Measurements from ENCODE around the gene ACOXL.

DNA sequence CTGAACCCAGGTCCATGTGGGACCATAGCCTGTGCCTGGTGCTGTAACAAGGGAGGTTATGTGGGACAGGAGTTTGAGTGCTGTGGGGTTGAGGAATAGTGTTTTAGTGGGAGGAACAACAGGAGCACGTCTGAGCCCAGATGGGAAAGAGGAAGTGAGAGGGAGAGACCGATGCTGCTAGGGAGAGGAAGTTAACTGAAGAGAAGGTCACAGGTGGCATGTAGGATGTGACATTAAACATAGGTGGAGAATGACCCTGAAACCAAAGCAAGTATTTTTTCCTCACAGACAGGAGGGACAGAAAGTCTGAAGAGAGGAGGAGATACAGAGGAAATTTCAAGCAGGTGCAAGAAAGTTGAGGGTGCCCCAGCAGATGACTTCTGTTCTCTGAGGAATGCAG is 87.8 kb downstream of the ACOXL start:
- TF ChIP-seq MYNN (tag by site-specific recombination; IDR thresholded peaks at IDR 0.05; ENCODE audit: borderline replicate concordance) (no peak), ZNF239 (tag by site-specific recombination; IDR thresholded peaks at IDR 0.05) (no peak), ZNF274 (IDR thresholded peaks at IDR 0.05; ENCODE audit: low read length) (no peak), ZNF274 (tag by site-specific recombination; IDR thresholded peaks at IDR 0.05; ENCODE audit: borderline replicate concordance) (no peak), ZNF174 (tag by site-specific recombination; IDR thresholded peaks at IDR 0.05) (no peak)
- TF ChIP-seq, protein P1, sequence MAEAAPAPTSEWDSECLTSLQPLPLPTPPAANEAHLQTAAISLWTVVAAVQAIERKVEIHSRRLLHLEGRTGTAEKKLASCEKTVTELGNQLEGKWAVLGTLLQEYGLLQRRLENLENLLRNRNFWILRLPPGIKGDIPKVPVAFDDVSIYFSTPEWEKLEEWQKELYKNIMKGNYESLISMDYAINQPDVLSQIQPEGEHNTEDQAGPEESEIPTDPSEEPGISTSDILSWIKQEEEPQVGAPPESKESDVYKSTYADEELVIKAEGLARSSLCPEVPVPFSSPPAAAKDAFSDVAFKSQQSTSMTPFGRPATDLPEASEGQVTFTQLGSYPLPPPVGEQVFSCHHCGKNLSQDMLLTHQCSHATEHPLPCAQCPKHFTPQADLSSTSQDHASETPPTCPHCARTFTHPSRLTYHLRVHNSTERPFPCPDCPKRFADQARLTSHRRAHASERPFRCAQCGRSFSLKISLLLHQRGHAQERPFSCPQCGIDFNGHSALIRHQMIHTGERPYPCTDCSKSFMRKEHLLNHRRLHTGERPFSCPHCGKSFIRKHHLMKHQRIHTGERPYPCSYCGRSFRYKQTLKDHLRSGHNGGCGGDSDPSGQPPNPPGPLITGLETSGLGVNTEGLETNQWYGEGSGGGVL (tag by site-specific recombination; IDR thresholded peaks at IDR 0.05): no peak
- TF ChIP-seq, protein P2, sequence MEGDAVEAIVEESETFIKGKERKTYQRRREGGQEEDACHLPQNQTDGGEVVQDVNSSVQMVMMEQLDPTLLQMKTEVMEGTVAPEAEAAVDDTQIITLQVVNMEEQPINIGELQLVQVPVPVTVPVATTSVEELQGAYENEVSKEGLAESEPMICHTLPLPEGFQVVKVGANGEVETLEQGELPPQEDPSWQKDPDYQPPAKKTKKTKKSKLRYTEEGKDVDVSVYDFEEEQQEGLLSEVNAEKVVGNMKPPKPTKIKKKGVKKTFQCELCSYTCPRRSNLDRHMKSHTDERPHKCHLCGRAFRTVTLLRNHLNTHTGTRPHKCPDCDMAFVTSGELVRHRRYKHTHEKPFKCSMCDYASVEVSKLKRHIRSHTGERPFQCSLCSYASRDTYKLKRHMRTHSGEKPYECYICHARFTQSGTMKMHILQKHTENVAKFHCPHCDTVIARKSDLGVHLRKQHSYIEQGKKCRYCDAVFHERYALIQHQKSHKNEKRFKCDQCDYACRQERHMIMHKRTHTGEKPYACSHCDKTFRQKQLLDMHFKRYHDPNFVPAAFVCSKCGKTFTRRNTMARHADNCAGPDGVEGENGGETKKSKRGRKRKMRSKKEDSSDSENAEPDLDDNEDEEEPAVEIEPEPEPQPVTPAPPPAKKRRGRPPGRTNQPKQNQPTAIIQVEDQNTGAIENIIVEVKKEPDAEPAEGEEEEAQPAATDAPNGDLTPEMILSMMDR (tag by site-specific recombination; IDR thresholded peaks at IDR 0.05): no peak
- TF ChIP-seq, protein P3, sequence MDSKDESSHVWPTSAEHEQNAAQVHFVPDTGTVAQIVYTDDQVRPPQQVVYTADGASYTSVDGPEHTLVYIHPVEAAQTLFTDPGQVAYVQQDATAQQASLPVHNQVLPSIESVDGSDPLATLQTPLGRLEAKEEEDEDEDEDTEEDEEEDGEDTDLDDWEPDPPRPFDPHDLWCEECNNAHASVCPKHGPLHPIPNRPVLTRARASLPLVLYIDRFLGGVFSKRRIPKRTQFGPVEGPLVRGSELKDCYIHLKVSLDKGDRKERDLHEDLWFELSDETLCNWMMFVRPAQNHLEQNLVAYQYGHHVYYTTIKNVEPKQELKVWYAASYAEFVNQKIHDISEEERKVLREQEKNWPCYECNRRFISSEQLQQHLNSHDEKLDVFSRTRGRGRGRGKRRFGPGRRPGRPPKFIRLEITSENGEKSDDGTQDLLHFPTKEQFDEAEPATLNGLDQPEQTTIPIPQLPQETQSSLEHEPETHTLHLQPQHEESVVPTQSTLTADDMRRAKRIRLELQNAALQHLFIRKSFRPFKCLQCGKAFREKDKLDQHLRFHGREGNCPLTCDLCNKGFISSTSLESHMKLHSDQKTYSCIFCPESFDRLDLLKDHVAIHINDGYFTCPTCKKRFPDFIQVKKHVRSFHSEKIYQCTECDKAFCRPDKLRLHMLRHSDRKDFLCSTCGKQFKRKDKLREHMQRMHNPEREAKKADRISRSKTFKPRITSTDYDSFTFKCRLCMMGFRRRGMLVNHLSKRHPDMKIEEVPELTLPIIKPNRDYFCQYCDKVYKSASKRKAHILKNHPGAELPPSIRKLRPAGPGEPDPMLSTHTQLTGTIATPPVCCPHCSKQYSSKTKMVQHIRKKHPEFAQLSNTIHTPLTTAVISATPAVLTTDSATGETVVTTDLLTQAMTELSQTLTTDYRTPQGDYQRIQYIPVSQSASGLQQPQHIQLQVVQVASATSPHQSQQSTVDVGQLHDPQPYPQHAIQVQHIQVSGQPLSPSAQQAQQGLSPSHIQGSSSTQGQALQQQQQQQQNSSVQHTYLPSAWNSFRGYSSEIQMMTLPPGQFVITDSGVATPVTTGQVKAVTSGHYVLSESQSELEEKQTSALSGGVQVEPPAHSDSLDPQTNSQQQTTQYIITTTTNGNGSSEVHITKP (tag by site-specific recombination; IDR thresholded peaks at IDR 0.05): no peak

Measured in HEK293 (cell line).